Psoas muscle (tissue), 8 donors: Measurements from ENCODE around the gene VPS41. TPM values are rescaled to one million over a fixed set of nuclear protein-coding genes. Genes with fewer than 3 reads are reported as not detected.

Experiments used
- ATAC-seq, 4 donors: fragments of 200-7000 bp; cut with Tn5 transposase; one replicate each; pipeline ENCODE4 v1.9.1; 2020; ENCODE audit warnings: moderate library complexity in 3 of 4, mild to moderate bottlenecking in 2 of 4
- DNase-seq, 2 donors: peaks; one replicate each; pipeline ENCODE4 v3.0.0-alpha.2; 2020
- H3K27ac ChIP-seq: fragments of 200-600 bp; one replicate; pipeline ENCODE4 v1.8.0; 2022
- H3K27me3 ChIP-seq, 3 donors: fragments of 200-600 bp in 1 of 3; one replicate each; pipeline versions ENCODE4 v1.6.1 to v1.8.0; 2013 to 2022; ENCODE audit warnings: low read length in 2 of 3, mild to moderate bottlenecking in 2 of 3, moderate library complexity in 1 of 3; ENCODE audit not compliant: insufficient read depth in 3 of 3
- H3K36me3 ChIP-seq, 2 donors: fragments of 200-600 bp in 1 of 2; one replicate each; pipeline versions ENCODE4 v1.6.1 to v1.8.0; 2013 to 2022; ENCODE audit warnings: low read depth in 1 of 2, mild to moderate bottlenecking in 1 of 2, moderate library complexity in 1 of 2; ENCODE audit not compliant: insufficient read depth in 1 of 2
- H3K4me1 ChIP-seq: fragments of 200-600 bp; one replicate; pipeline ENCODE4 v1.8.0; 2022
- H3K4me3 ChIP-seq: fragments of 200-600 bp; one replicate; pipeline ENCODE4 v1.8.0; 2022; ENCODE audit warnings: mild to moderate bottlenecking
- H3K9me3 ChIP-seq: fragments of 200-600 bp; one replicate; pipeline ENCODE4 v1.8.0; 2022
- CTCF ChIP-seq: fragments of 200-600 bp; IDR thresholded peaks from one replicate; pipeline ENCODE4 v1.8.0; 2022; ENCODE audit warnings: antibody characterized with exemption
- WGBS, 3 donors: extraction: QIAGEN DNeasy Blood & Tissue Kit; methylation state at CpG; one replicate each; pipeline versions ENCODE4 v1.1.6 to v1.1.7; 2013; 5-methylcytosine and 5-hydroxymethylcytosine counted together
- intact Hi-C, 2 donors: fragments of 100-400 bp; cut with DNase I; formaldehyde crosslinking; loops; one replicate each; pipeline versions ENCODE4 v1.11.0 to v1.14.2; 2022
- polyA plus RNA-seq, 3 donors: library from polyadenylated mRNA; stranded (reverse); fragments of 200-250 nt; gene quantifications; one replicate each; pipeline ENCODE4 v1.2.3, GENCODE V29; 2013
- total RNA-seq, 4 donors: library from RNA; stranded (reverse); fragmentation: NEBNext Ultra II Directional in 2 of 4; extraction: Animal tissue kit (Norgen Biotek cat#: 25700) in 2 of 4; gene quantifications; one replicate each; pipeline versions ENCODE4 v1.2.1 to v1.2.4, GENCODE V29; 2021 to 2023
- donor health status: healthy with polysubstance abuse.
- donor health status: DM: no; HTN: no; CAD: no; lungs with moderate emphysema.
- donor health status: Bipolar disorder and iron deficiency.
- donor health status: healthy.
- donor health status: DM: yes; HTN: yes; CAD: no.
- donor health status: DM: no; HTN: no; CAD: no.
- donor health status: DM: no; HTN: no; CAD: no.
- donor health status: DM: yes; HTN: yes; CAD: no.

Gene VPS41
- total and polyA plus RNA-seq, 7 donors: 4.6 to 28.3 (median 13.8) TPM

- H3K27me3 ChIP-seq: no peaks in the 10 kb centered on the region
- H3K36me3 ChIP-seq: no peaks in the 10 kb centered on the region
- DNase-seq: no peak
- 64 to 78% (median 70%) methylated on average over 3 of the region's 3 CpGs for WGBS, 3 donors
- no peak for TF ChIP-seq CTCF
- ATAC-seq: no peak
- no peaks in the 10 kb centered on the region for H3K4me1 ChIP-seq
- H3K4me3 ChIP-seq: no peak overlapping the region
- H3K9me3 ChIP-seq: no peaks in the 10 kb centered on the region
- intact Hi-C loops: no loop called here
- H3K27ac ChIP-seq: no peak overlapping the region
Measured at GRCh38 chr7:38679419-38679818, 229.6 kb downstream of the VPS41 start.

GRCh38 chr7:38678698-38679054 is 230.3 kb downstream of the VPS41 start:
- Histone ChIP-seq H3K27ac (no peak overlapping the region), H3K4me3 (no peak overlapping the region), H3K4me1 (no peaks in the 10 kb centered on the region), H3K27me3 (no peaks in the 10 kb centered on the region), H3K9me3 (no peaks in the 10 kb centered on the region), H3K36me3 (no peaks in the 10 kb centered on the region)
- 82 to 95% (median 82%) methylated on average over 1 of the region's 1 CpG for WGBS, 3 donors
- intact Hi-C loops: no loop called here
- TF ChIP-seq CTCF: no peak
- DNase-seq (no peak), ATAC-seq (no peak)

GRCh38 chr7:38677981-38678697 is 230.9 kb downstream of the VPS41 start:
- DNase-seq (no peak), ATAC-seq (no peak)
- 82 to 88% (median 87%) methylated on average over 5 of the region's 5 CpGs for WGBS, 3 donors
- intact Hi-C loops: no loop called here
- H3K27ac ChIP-seq: no peak overlapping the region
- no peaks in the 10 kb centered on the region for H3K4me1 ChIP-seq
- no peaks in the 10 kb centered on the region for H3K27me3 ChIP-seq
- TF ChIP-seq CTCF: no peak
- no peaks in the 10 kb centered on the region for H3K36me3 ChIP-seq
- H3K4me3 ChIP-seq: no peak overlapping the region
- no peaks in the 10 kb centered on the region for H3K9me3 ChIP-seq

GRCh38 chr7:38675494-38676106 is 233.4 kb downstream of the VPS41 start:
- intact Hi-C loops: no loop called here

More at GRCh38 chr7:38675494-38676106, 233.4 kb downstream of the VPS41 start:
- ATAC-seq (peak in 1 of 4 donors; percentile 66), DNase-seq (peak in 1 of 2 donors; percentile 60)
- no peak overlapping the region for H3K4me3 ChIP-seq
- H3K27ac ChIP-seq: no peak overlapping the region
- H3K27me3 ChIP-seq: no peaks in the 10 kb centered on the region
- WGBS, 3 donors: 18 to 30% (median 21%) methylated on average over 8 of the region's 8 CpGs
- H3K36me3 ChIP-seq: no peaks in the 10 kb centered on the region
- H3K4me1 ChIP-seq: no peaks in the 10 kb centered on the region
- TF ChIP-seq CTCF: no peak
- H3K9me3 ChIP-seq: no peaks in the 10 kb centered on the region
